ENCODE measurements around the gene LRRTM3. TPM values are rescaled to one million over a fixed set of nuclear protein-coding genes. Genes with fewer than 3 reads are reported as not detected.
A peak's percentile ranks its signal among the peaks of the same experiment; 100 is the strongest.

Gene LRRTM3
- total RNA-seq, 1 donor from 2014 or later, result 4.6 TPM

- DNase-seq (ENCODE audit: low spot score in 2 of 2, unreplicated experiment in 2 of 2), result no peak
- TF ChIP-seq CTCF (IDR thresholded peaks at IDR 0.05; ENCODE audit: unreplicated experiment), result no peak
- Mint-ChIP-seq H3K27ac (no peak overlapping the region), H3K27me3 (ENCODE audit: low read depth) (peaks cover 63% of the 10 kb centered on the region), H3K4me3 (peak overlapping the region; percentile 69), H3K4me1 (peaks cover 43% of the 10 kb centered on the region), H3K9me3 (no peaks in the 10 kb centered on the region), H3K36me3 (no peaks in the 10 kb centered on the region)
These were observed 1.6 kb downstream of the LRRTM3 start for GRCh38 chr10:66927251-66927935.

DNA sequence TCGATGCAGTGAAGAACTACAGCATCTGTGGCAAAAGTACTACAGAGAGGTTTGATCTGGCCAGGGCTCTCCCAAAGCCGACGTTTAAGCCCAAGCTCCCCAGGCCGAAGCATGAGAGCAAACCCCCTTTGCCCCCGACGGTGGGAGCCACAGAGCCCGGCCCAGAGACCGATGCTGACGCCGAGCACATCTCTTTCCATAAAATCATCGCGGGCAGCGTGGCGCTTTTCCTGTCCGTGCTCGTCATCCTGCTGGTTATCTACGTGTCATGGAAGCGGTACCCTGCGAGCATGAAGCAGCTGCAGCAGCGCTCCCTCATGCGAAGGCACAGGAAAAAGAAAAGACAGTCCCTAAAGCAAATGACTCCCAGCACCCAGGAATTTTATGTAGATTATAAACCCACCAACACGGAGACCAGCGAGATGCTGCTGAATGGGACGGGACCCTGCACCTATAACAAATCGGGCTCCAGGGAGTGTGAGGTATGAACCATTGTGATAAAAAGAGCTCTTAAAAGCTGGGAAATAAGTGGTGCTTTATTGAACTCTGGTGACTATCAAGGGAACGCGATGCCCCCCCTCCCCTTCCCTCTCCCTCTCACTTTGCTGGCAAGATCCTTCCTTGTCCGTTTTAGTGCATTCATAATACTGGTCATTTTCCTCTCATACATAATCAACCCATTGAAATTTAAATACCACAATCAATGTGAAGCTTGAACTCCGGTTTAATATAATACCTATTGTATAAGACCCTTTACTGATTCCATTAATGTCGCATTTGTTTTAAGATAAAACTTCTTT is 2.3 kb downstream of the LRRTM3 start:
- H3K9me3 Mint-ChIP-seq, result no peaks in the 10 kb centered on the region
- H3K36me3 Mint-ChIP-seq, result no peaks in the 10 kb centered on the region
- DNase-seq (ENCODE audit: low spot score in 2 of 2, unreplicated experiment in 2 of 2), result no peak
- no peak for TF ChIP-seq CTCF (IDR thresholded peaks at IDR 0.05; ENCODE audit: unreplicated experiment)
- H3K4me3 Mint-ChIP-seq, result peak overlapping the region; percentile 69
- no peak overlapping the region for H3K27ac Mint-ChIP-seq
- H3K27me3 Mint-ChIP-seq (ENCODE audit: low read depth), result peaks cover 67% of the 10 kb centered on the region
- H3K4me1 Mint-ChIP-seq, result peaks cover 40% of the 10 kb centered on the region

GRCh38 chr10:66928776-66929175 is 2.9 kb downstream of the LRRTM3 start:
- no peak for TF ChIP-seq CTCF (IDR thresholded peaks at IDR 0.05; ENCODE audit: unreplicated experiment)
- Mint-ChIP-seq H3K4me3 (peak overlapping the region; percentile 69), H3K27me3 (ENCODE audit: low read depth) (peaks cover 70% of the 10 kb centered on the region), H3K4me1 (peaks cover 40% of the 10 kb centered on the region), H3K27ac (no peak overlapping the region), H3K9me3 (no peaks in the 10 kb centered on the region), H3K36me3 (no peaks in the 10 kb centered on the region)
- DNase-seq (ENCODE audit: low spot score in 2 of 2, unreplicated experiment in 2 of 2), result no peak

- peaks cover 72% of the 10 kb centered on the region for H3K27me3 Mint-ChIP-seq (ENCODE audit: low read depth)
- no peaks in the 10 kb centered on the region for H3K36me3 Mint-ChIP-seq
- DNase-seq (ENCODE audit: low spot score in 2 of 2, unreplicated experiment in 2 of 2), result no peak
- H3K9me3 Mint-ChIP-seq, result no peaks in the 10 kb centered on the region
- no peak overlapping the region for H3K27ac Mint-ChIP-seq
- no peak for TF ChIP-seq CTCF (IDR thresholded peaks at IDR 0.05; ENCODE audit: unreplicated experiment)
- peak overlapping the region; percentile 69 for H3K4me3 Mint-ChIP-seq
- peaks cover 40% of the 10 kb centered on the region for H3K4me1 Mint-ChIP-seq
These were observed 3.5 kb downstream of the LRRTM3 start for GRCh38 chr10:66929375-66929774.

DNA sequence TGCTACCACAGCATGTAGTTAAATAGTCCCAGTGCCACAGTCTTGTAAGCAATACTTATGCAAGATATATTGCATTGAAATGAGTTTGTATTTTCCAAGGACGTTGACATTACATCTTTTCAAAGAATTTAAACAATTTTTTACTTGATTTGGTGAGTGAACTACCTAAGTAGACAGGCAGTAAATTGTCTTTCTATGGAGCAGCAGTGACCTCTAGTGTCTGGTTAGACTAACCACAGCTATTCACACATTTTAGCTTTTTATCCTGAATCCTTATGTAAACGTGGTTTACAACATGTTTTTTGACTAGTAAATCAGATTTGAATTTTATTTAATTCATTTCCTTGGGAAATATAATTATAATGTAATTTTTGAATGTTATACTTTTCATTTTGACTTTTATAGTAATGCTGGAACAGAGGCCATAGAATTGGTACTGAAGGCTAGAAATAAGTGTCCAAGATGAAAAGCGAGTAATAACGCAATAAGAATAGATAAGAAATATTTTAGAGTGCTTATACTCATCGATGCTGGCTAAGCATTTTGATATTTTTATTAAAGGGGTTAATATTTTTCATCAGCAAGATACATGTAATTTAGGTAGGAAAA is 5.6 kb downstream of the LRRTM3 start:
- Mint-ChIP-seq H3K27me3 (ENCODE audit: low read depth) (peaks cover 63% of the 10 kb centered on the region), H3K4me3 (no peak overlapping the region), H3K4me1 (peaks cover 26% of the 10 kb centered on the region), H3K9me3 (no peaks in the 10 kb centered on the region), H3K27ac (no peak overlapping the region), H3K36me3 (no peaks in the 10 kb centered on the region)
- no peak for DNase-seq (ENCODE audit: low spot score in 2 of 2, unreplicated experiment in 2 of 2)
- peak; percentile 76 for TF ChIP-seq CTCF (IDR thresholded peaks at IDR 0.05; ENCODE audit: unreplicated experiment)

Data from mesothelial cell of epicardium (in vitro differentiated cells).